ENCODE results near the gene PDE1C.

DNA sequence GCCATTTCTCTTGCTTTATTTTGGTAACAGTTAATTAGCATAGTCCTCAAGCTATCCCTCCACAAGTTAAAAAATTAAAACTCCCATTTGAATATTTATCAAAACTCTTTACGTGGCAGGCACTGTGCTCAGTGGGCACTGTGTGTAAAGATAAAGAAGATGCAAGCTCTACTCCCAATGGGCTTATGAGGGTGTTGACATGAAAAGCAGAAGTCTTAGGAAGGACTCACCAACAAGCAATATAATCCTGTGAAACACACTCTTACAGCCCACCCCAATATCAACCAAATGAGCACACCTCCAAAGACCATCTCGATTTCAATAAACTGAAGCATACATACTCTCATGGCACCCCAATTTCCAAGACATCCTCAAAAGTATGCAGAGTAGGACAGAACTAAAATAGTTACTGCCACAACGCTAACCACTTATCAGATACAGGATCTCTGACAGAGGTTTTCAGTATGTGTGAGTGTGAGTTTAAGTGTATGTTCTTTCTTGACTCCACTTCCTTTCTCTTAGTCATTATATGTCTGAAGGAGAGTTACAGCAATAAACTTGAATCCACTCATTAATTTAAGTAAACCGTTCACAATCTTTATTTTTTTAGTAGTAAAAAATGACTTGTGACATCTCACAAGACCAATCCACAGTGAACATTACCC, 120.0 kb downstream of the PDE1C start:
- TF ChIP-seq EZH2phosphoT487 (IDR thresholded peaks at IDR 0.05; ENCODE audit: borderline replicate concordance, low read length): no peak
- TF ChIP-seq, protein P1, sequence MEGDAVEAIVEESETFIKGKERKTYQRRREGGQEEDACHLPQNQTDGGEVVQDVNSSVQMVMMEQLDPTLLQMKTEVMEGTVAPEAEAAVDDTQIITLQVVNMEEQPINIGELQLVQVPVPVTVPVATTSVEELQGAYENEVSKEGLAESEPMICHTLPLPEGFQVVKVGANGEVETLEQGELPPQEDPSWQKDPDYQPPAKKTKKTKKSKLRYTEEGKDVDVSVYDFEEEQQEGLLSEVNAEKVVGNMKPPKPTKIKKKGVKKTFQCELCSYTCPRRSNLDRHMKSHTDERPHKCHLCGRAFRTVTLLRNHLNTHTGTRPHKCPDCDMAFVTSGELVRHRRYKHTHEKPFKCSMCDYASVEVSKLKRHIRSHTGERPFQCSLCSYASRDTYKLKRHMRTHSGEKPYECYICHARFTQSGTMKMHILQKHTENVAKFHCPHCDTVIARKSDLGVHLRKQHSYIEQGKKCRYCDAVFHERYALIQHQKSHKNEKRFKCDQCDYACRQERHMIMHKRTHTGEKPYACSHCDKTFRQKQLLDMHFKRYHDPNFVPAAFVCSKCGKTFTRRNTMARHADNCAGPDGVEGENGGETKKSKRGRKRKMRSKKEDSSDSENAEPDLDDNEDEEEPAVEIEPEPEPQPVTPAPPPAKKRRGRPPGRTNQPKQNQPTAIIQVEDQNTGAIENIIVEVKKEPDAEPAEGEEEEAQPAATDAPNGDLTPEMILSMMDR (conservative IDR thresholded peaks at IDR 0.05; ENCODE audit: low read depth, low read length): no peak
